Naive thymus-derived CD4-positive, alpha-beta T cell (primary cell): Measurements from ENCODE around the gene DYNLT2B. TPM values are rescaled to one million over a fixed set of nuclear protein-coding genes. Genes with fewer than 3 reads are reported as not detected.

Experiments used
- polyA plus RNA-seq, 2 donors: library from polyadenylated mRNA; unstranded; fragments of 300-500 nt; fragmentation: Illumina TruSeq; gene quantifications; one replicate each; pipeline ENCODE4 v1.2.3, GENCODE V29; 2021
- total RNA-seq, 6 experiments: library from RNA in 5 of 6; stranded (reverse) in 5 of 6; gene quantifications; 1 replicate in 5 of 6; 2 replicates in 1 of 6; pipeline ENCODE4 v1.2.3 and lab custom pipeline; 2021 to 2026

DYNLT2B gene
- total and polyA plus RNA-seq, 7 experiments from 2014 or later, result 3.3 to 20.8 (median 5.1) TPM

Other genes with a start within 250 kb of the DYNLT2B start
- gene TFRC, start 236.2 kb downstream of the DYNLT2B start, total RNA-seq, result 100 to 1,000 TPM in 3 of 5 experiments, 10 to 100 TPM in 2; 51.3 to 417 (median 144) TPM
- gene TFRC, start 236.2 kb downstream of the DYNLT2B start, polyA plus RNA-seq, result 10 to 100 TPM; 12.6 to 23.7 TPM
- gene ZDHHC19, start 106.8 kb downstream of the DYNLT2B start, total RNA-seq, result under 1 TPM in 1 of 5 experiments, not detected in 4; 0.58 TPM
- gene ZDHHC19, start 106.8 kb downstream of the DYNLT2B start, polyA plus RNA-seq, result not detected
- not detected for gene SLC51A, start 101.7 kb downstream of the DYNLT2B start, total RNA-seq
- gene SLC51A, start 101.7 kb downstream of the DYNLT2B start, polyA plus RNA-seq, result 1 to 10 TPM in 1 of 2 donors, under 1 TPM in 1; 0.39 to 1.4 TPM
- 10 to 100 TPM; 47.5 to 87.6 (median 62.9) TPM for gene PCYT1A, start 30.5 kb downstream of the DYNLT2B start, total RNA-seq
- 10 to 100 TPM; 11.5 to 12.8 TPM for gene PCYT1A, start 30.5 kb downstream of the DYNLT2B start, polyA plus RNA-seq
- 1 to 10 TPM in 3 of 5 experiments, not detected in 2; 1.0 to 1.3 (median 1.3) TPM for gene TM4SF19, start 20.1 kb upstream of the DYNLT2B start, total RNA-seq
- under 1 TPM; 0.14 to 0.34 TPM for gene TM4SF19, start 20.1 kb upstream of the DYNLT2B start, polyA plus RNA-seq
- gene UBXN7, start 114.2 kb upstream of the DYNLT2B start, total RNA-seq, result 10 to 100 TPM; 52.6 to 90.6 (median 77.0) TPM
- gene UBXN7, start 114.2 kb upstream of the DYNLT2B start, polyA plus RNA-seq, result 10 to 100 TPM; 30.2 to 30.9 TPM
- 10 to 100 TPM; 21.2 to 55.9 (median 35.9) TPM for gene RNF168, start 185.5 kb upstream of the DYNLT2B start, total RNA-seq
- gene RNF168, start 185.5 kb upstream of the DYNLT2B start, polyA plus RNA-seq, result 10 to 100 TPM in 1 of 2 donors, 1 to 10 TPM in 1; 8.5 to 12.1 TPM
- not detected for gene SMCO1, start 197.1 kb upstream of the DYNLT2B start, total RNA-seq
- not detected for gene SMCO1, start 197.1 kb upstream of the DYNLT2B start, polyA plus RNA-seq